COR-L47 (cell line): Measurements from ENCODE around the gene SLC2A6.
"Not testable (repeated sequence)": the region's sequence is repeated elsewhere in the genome, so short reads cannot be mapped to it uniquely, and the experiment has no call there.

Experiments
- DNase-seq: peaks from one replicate; lab custom pipeline; 2025; lab: John Stamatoyannopoulos, UW

SLC2A6 gene

DNA sequence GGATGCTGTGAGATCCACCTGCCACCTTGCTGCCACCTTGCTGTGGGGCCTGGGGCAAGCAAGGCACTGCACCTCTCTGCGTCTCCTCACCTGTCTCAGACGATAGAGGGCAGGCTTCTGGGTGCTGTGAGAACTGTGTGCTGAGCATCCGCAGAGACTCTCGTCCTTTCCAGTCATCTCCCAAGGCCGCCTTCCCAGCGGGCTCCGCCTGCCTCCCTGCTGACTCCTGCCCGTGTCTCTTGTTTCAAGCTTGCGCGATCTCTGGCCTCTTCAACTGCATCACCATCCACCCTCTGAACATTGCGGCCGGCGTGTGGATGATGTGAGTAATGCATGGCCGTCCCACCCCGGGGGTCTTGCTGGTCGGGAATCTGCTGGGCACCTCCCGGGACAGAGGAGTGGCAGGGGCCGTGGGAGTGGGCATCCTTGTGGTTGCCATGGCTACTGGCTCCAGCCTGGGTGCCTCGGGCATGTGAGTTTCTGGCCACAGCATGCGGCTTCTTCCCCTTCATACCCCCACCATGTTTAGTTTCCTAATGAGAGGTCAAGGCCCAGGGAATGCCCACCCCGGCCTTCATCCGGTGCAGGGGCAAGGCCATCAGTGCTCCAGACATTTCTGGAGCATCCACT, 15.6 kb downstream of the SLC2A6 start:
- peak; percentile 30 for DNase-seq

DNA sequence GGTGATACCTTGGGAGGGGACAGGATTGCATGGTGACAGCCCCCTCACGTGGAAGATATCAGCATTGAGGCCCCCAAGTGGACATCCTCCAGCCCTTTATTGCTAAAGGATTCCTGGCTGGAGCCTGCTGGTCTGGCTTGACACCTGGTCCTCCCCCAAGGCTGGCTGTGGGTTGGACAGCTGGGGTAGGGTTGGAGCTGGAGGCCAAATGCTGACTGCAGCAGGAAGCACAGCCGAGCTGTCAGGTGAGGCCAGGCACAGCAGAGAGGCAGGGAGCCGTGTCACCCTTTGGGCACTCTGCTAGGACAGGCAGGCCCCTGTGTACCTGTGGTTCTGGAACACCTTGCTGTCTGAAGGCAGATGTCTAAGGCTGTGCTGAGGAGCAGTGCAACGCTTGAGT, 16.9 kb downstream of the SLC2A6 start:
- no peak for DNase-seq

DNA sequence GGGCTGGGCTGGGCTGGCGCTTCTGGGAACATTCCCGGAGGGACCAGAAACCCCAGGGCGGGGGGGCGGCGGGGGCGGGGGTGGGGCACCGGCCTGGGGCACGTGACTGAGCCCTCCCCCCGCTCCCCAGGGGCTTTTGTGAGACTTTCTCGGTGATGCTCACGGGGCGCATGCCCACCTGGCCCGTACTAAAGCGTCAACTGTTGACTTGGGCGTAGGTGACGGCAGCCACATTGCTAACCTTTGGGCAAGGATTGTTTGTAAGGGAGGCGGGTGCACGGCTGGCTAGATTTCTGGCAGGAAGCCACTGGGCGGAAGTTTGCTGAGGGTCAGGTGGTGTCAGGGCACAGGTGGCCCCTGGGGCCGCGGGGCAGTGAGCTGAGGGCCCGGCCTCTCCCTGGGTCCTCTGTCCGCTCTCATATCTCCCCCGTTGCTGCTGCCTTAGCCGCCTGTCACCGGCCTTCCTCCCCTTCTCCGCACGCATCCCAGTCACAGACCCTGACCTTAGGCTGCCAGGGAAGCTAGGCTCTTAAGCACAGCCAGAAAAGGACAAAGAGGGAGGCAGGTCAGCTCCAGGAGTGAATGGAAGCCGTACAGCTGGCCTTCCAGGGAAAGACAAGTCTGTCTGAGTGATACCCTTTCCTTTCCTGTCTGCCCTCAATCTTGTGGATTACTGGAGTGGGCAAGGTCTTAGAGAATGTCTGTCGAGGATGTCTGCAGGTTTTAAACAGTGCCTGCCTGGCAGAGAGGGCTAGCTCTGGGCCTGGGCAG, 18.3 kb downstream of the SLC2A6 start:
- DNase-seq, result peak; percentile 69

DNA sequence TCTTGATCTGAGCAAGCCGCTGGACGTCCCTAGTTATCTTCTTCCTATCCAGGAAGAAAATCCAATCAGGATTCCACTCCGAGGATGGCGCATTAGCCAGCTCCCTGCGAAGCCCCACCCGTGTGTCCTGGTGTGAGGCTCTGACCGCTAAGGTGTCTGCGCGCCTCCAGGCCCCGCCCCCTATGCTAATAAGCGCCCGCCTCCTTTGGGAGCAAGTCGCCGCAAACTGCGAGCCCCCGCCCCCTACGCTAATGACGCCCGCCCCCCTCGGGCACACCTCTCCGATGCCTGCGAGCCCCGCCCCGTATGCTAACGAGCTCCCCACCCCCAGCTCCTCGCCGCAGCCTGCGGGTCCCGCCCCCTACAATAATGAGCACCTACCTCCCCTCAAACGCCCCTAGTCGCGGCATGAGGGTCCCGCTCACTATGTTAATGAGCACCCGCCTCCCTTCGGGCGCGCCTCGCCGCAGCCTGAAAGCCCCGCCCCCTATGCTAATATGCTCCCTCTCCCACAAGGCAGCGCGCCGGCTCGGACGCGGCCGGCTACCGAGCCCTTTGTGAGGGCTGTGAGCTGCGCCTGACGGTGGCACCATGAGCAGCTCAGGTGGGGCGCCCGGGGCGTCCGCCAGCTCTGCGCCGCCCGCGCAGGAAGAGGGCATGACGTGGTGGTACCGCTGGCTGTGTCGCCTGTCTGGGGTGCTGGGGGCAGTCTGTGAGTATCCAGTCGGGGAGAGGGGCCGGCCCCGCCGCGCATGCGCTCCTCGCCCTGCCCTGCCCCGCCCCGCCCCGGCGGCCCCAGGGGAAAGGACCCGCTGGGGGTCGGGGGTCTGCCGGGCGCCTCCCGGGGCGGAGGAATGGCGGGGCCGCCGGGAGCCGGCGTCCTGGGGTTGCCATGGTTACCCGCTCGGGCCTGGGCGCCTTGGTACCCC, 19.2 kb downstream of the SLC2A6 start, which contains the start of gene CACFD1:
Gene CACFD1, plus strand, starts transcription at position 503 of the 929 bp plus-strand sequence. Its CDS starts 89 bp downstream, at position 592.
- peak; percentile 99 for DNase-seq

DNA sequence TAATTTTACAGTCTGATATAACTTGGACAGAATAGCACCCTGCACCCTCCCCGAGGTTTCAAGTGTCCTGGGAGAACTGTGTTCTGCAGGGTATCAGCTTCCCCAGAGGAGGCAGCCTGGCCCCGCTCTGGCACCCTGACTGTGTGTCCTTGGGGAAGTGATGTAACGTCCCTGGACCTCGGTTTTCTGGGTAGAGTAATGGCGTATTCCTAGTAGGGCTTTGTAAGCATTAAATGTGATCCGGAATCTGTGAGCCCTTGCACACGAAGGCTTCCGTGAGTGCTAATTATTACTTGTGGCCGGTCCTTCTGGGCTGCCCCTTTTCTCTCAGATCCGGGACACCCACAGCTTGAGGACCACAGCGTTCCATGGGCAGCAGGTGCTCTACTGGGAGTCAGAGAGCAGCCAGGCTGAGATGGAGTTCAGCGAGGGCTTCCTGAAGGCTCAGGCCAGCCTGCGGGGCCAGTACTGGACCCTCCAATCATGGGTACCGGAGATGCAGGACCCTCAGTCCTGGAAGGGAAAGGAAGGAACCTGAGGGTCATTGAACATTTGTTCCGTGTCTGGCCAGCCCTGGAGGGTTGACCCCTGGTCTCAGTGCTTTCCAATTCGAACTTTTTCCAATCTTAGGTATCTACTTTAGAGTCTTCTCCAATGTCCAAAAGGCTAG, 20.1 kb downstream of the SLC2A6 start:
- DNase-seq, result no peak

DNA sequence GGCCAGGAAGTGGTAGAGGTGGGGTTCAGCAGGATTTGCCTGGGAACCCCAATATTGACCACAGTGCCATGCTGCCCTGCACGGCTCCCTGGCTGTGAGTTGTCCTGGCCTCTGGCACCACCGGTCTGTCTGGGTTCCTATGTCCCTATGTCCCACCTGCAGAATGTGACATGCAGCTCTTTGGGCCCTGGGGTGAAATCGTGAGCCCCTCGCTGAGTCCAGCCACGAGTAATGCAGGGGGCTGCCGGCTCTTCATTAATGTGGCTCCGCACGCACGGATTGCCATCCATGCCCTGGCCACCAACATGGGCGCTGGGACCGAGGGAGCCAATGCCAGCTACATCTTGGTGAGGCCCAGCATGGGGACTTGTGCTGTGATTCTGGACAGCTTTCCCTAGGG, 21.2 kb downstream of the SLC2A6 start:
- no peak for DNase-seq

DNA sequence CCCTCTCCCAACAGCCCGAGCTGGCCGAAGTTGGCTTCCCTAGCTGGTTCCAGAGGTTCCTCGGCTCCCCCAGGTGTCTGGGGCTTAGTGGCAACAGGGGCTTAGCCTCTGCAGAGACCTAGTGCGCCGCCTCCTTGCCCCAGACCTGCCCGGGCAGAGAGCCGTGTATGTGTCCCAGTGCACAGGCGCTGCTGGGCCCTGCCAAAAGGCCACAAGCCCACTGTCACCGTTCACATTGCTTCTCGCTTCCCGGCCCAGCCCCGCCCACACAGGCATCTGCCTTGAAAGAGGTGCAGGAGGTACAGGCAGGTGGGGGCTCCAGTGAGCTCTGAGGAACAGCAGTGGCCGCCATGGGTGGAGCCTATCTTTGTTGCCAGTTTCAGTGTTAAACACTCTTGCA, 21.7 kb downstream of the SLC2A6 start:
- DNase-seq, result no peak

DNA sequence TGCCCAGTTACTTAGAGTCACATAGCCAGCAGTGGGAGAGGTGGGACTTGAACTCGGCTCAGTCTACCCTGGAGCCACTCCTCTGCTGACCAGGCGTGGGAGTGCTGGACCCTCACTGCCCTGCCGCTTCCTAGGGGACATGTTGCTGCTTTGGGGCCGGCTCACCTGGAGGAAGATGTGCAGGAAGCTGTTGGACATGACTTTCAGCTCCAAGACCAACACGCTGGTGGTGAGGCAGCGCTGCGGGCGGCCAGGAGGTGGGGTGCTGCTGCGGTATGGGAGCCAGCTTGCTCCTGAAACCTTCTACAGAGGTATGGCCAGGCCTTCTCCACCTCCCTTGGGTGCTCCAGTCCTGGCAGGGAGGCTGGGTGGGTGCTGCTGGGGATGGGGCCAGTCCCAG, 22.5 kb downstream of the SLC2A6 start:
- DNase-seq, result no peak

DNA sequence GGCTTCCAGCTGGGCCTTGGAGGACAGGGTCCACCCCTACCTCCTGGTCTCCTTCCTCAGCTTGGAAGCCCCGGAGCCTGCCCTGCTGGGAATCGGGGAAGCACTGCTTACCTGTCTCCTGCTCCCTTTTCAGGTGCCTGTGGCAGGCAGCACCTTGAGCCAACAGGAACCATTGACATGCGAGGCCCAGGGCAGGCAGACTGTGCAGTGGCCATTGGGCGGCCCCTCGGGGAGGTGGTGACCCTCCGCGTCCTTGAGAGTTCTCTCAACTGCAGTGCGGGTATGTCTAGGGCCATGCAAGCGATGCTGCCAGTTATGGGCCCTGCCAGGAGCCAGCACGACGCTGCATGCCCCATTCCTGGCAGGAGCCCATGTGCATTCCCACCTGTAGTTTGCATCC, 23.0 kb downstream of the SLC2A6 start:
- no peak for DNase-seq

DNA sequence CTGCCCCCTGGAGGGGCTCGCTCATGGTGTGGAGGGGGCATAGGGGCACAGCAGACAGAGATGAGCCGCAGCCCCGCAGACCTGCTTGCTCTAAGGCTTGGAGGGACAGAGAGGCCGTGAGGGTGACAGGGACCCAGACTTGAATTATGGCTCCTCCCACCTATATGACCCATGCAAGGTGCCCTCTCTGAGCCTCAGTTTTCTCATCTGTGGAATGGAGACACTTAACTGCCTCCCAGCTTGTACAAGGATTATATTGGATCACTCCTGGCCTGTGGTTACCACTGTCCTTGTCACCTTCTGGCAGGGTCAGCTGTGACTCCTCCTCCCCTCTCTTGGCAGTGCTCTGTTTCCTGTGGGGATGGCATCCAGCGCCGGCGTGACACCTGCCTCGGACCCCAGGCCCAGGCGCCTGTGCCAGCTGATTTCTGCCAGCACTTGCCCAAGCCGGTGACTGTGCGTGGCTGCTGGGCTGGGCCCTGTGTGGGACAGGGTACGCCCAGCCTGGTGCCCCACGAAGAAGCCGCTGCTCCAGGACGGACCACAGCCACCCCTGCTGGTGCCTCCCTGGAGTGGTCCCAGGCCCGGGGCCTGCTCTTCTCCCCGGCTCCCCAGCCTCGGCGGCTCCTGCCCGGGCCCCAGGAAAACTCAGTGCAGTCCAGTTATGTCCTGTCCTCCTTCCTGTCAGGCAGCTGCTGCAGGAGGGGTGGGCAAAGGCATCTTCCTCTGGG, 23.8 kb downstream of the SLC2A6 start:
- DNase-seq, result no peak

DNA sequence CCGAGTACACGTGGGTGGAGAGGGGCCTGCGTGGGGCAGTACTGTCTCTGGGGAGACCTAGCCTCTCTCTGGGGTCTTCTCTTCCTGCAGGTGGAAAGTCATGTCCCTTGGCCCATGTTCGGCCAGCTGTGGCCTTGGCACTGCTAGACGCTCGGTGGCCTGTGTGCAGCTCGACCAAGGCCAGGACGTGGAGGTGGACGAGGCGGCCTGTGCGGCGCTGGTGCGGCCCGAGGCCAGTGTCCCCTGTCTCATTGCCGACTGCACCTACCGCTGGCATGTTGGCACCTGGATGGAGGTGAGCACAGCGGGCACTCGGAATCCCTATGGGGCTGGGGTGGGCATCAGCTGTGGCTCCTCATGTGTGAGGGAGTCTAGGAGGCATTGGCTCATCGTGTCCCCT, 24.6 kb downstream of the SLC2A6 start:
- no peak for DNase-seq

DNA sequence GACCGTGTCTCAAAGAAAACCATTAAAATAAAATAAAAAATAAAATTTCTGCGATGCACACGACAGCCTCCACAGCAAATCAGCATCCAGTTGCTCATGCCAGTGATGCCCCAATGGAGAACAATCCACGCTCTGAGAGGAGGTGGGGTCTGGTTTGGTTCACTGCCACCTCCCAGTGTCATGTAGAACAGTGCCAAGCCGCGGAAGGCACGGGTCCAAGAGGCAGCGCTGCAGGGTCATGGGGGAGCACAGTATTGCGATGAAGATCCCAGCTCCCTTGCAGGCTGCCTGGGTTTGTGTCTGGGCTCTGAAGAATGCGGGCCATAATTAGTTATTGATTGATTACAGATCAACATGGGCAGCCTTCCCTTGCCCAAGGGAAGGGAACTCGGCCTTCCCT, 25.2 kb downstream of the SLC2A6 start:
- DNase-seq, result no peak

DNA sequence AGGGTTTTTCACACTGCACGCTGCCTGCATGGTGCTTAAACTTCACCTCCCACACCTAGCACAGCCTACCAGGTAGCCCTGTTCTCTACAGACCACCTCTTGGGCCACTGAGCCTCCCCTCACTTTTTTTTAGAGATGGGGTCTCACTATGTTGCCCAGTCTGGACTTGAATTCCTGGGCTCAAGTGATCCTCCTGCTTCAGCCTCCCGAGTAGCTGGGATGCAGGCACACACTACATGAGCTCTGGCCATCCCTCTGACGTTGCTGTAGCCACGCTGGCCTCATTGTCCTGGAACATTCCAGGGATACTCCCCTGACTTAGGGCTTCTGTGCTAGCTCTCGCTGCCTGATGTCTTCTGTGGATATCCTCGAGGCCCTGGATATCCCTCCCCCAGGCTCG, 26.3 kb downstream of the SLC2A6 start:
- no peak for DNase-seq

DNA sequence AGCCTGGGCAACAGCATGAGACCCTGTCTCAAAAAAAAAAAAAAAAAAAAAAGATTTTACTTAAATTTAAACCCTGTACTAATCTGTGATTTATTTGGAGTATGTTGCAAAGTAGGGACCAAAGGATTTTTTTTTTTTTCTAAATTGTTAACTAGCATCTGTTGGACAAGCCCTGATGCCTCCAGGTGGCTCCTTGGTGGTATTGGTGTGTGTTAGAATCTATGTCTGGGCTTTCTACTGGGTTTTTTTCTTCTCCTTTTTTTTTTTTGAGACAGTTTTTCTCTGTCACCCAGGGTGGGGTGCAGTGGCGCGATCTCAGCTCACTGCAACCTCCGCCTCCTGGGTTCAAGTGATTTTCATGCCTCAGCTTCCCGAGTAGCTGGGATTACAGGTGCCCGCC, 27.0 kb downstream of the SLC2A6 start:
- not testable (repeated sequence) for DNase-seq

DNA sequence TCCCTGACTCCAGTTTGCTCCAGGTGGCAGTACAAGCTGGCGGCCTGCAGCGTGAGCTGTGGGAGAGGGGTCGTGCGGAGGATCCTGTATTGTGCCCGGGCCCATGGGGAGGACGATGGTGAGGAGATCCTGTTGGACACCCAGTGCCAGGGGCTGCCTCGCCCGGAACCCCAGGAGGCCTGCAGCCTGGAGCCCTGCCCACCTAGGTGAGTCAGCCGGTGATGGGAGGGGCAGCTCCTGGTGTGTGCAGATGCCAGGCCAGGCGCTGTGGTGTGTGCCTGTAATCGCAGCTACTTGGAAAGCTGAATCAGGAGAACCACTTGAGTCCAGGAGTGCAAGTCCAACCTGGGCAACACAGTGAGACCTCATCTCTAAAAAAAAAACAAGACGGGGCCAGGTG, 29.1 kb downstream of the SLC2A6 start:
- peak; percentile 73 for DNase-seq

DNA sequence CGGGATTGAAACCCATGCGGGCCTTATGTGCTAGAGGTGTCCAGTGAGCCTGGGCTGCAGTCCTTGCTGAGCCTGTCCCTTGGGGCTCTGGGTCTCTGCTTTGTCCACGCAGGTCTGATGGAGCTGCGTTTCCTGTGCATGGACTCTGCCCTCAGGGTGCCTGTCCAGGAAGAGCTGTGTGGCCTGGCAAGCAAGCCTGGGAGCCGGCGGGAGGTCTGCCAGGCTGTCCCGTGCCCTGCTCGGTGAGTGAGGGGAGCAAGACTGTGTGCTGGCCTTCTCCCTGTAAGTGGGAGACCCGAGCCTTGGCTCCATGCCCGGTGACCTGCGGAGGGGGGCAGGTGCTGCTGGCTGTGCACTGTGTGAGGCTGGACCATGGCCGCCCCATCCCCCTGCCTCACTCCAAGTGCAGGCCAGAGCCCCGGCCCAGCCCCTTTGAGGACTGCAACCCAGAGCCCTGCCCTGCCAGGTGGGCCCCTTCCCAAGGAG, 30.4 kb downstream of the SLC2A6 start:
- DNase-seq, result no peak

DNA sequence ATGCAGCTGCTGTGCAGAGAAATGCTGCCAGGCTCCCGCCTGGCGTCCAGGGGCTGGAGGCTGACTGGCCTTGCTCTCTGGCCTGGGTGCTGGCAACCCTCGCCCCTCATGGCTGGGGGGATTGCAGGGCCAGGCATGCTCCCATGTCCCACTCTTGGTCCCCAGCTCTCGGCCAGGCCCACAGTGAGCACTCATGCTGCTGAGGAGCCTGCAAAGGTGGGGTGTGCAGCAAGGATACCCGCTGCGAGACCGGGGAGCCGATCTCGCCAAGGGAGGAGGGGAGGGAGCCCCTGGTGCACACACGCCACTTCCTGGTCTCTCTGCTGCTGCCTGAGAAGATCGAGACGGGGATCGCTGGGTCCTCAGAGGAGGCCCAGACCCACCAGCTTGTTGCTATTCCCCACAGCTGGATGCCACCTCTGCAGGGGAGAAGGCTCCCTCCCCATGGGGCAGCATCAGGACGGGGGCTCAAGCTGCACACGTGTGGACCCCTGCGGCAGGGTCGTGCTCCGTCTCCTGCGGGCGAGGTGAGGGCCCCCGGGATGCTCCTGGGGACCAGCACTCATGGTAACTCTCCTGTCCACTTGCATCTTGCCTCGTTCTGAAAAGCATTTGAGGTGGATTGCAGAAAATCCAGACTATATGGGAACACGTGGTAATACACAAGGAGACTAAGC, 33.5 kb downstream of the SLC2A6 start:
- DNase-seq, result no peak

DNA sequence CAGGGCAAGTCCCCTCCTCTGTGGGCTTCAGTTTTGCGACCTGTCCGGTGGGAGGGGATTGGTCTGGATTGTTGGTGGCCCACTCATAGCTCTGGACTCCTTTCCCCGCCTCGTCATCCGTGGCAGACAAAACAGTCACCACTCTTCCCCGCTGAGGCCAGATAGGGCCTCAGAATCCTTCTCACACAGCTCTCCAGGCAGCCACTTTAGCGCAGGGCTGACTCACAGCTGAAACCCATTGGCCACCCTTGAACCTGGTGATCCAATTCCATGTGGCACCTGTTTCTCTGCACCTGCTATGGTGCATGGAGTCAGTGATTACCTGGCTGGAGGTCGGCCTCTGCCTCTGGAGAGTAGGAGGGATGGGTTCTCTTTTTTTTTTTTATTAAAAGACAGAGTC, 34.9 kb downstream of the SLC2A6 start:
- DNase-seq, result no peak

DNA sequence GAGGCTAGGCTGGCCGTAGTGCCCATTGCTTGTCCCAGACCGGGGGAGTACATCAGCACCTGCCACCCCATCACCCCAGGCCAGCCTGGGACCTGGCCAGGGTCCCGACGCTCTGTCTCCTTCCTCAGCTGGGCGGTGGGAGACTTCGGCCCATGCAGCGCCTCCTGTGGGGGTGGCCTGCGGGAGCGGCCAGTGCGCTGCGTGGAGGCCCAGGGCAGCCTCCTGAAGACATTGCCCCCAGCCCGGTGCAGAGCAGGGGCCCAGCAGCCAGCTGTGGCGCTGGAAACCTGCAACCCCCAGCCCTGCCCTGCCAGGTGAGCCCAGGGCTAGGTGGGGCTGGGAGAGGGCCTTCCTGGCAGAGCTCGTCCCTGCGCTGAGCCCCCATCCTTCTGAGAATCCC, 35.7 kb downstream of the SLC2A6 start:
- DNase-seq, result no peak

DNA sequence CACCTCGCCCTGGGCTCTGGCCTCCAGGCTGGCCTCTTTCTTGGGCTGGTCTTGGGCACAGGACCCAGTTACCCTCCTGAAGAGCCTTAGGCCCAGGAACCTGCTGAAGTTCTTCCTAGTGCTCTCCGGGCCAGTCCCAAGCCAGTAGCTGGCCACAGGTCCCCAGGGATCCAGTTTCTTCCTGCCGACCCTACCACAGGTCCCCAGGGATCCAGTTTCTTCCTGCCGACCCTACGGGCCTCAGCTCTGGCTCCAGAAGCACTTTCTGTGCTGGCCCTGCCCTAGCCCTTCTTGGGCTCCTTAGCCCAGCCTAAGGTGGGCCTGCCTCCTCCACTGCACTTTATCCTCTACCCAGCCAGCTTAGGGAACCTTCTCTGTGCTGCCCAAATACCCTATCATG, 37.3 kb downstream of the SLC2A6 start:
- no peak for DNase-seq

DNA sequence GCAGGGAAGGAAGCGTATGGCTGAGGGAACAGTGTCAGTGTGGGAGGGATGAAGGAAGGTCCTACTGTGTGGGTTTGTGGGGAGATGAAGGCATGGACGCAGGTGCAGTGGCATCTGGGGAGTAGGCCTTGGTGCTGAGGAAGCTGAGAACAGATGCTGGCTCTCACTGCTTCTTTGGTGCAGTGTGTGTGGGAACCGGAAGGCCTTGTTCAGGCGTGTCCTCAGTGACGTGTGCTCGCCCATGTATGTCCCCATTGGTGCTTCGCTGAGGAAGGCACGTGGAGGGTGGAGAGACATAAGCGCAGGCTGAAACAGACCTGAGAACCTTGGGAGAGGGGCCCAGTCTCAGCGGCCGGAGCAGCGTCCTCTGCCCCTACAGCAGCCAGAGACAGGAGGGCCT, 38.0 kb downstream of the SLC2A6 start:
- DNase-seq, result no peak
